Measurements from ENCODE around the gene CASZ1.
A peak's percentile ranks its signal among the peaks of the same experiment; 100 is the strongest.

The CASZ1 gene

GRCh38 chr1:10751160-10751559 is 45.3 kb downstream of the CASZ1 start:
- no peak for DNase-seq

- DNase-seq: no peak
Measured at GRCh38 chr1:10745886-10746455, 50.5 kb downstream of the CASZ1 start.

- no peak for DNase-seq
Measured at GRCh38 chr1:10745383-10745782, 51.1 kb downstream of the CASZ1 start.

- DNase-seq: no peak
Measured at GRCh38 chr1:10744654-10745238, 51.7 kb downstream of the CASZ1 start.

GRCh38 chr1:10744029-10744428 is 52.4 kb downstream of the CASZ1 start:
- no peak for DNase-seq

- DNase-seq: no peak
Measured at GRCh38 chr1:10741696-10742095, 54.8 kb downstream of the CASZ1 start.

GRCh38 chr1:10740123-10740522 is 56.3 kb downstream of the CASZ1 start:
- DNase-seq: no peak

GRCh38 chr1:10739589-10739988 is 56.9 kb downstream of the CASZ1 start:
- DNase-seq: no peak

- peak; percentile 20 for DNase-seq
Measured at GRCh38 chr1:10738061-10739058, 58.1 kb downstream of the CASZ1 start.

GRCh38 chr1:10737651-10738050 is 58.8 kb downstream of the CASZ1 start:
- DNase-seq: no peak

GRCh38 chr1:10736634-10737586 is 59.5 kb downstream of the CASZ1 start:
- DNase-seq: peak; percentile 58

- no peak for DNase-seq
Measured at GRCh38 chr1:10735563-10736305, 60.7 kb downstream of the CASZ1 start.

- DNase-seq: peak; percentile 16
Measured at GRCh38 chr1:10734962-10735544, 61.4 kb downstream of the CASZ1 start.

- no peak for DNase-seq
Measured at GRCh38 chr1:10734375-10734774, 62.1 kb downstream of the CASZ1 start.

- DNase-seq: peak; percentile 32
Measured at GRCh38 chr1:10733474-10734366, 62.7 kb downstream of the CASZ1 start.

- DNase-seq: no peak
Measured at GRCh38 chr1:10730985-10731384, 65.5 kb downstream of the CASZ1 start.

- DNase-seq: no peak
Measured at GRCh38 chr1:10728595-10729410, 67.6 kb downstream of the CASZ1 start.

GRCh38 chr1:10727751-10728232 is 68.7 kb downstream of the CASZ1 start:
- peak; percentile 88 for DNase-seq

GRCh38 chr1:10726355-10726754 is 70.1 kb downstream of the CASZ1 start:
- no peak for DNase-seq

All from NCI-H345 (cell line).